ENCODE results near the gene CORO2A. TPM values are rescaled to one million over a fixed set of nuclear protein-coding genes. Genes with fewer than 3 reads are reported as not detected.
A peak's percentile ranks its signal among the peaks of the same experiment; 100 is the strongest.

The CORO2A gene
- total and polyA plus RNA-seq, 10 donors: 1.3 to 11.0 (median 6.1) TPM

- H3K27ac ChIP-seq: peak overlapping the region; percentile 1 to 92 (median 83)
- intact Hi-C loops (cut with DNase I; ENCODE audit: low total_unique reads): no loop called here
- TF ChIP-seq POLR2A (IDR thresholded peaks at IDR 0.05) (no peak), POLR2AphosphoS5 (IDR thresholded peaks at IDR 0.05) (no peak), CTCF (IDR thresholded peaks at IDR 0.05 in 8 of 11, conservative IDR thresholded peaks at IDR 0.05 in 3 of 11) (no peak)
- no peak for DNase-seq
- WGBS, 5 donors: 37 to 50% (median 44%) methylated on average over 5 of the region's 5 CpGs
- no peaks in the 10 kb centered on the region for H3K9me3 ChIP-seq
- H3K36me3 ChIP-seq: peaks cover 0 to 55% (median 15%) of the 10 kb centered on the region in 6 donors
- H3K27me3 ChIP-seq (replicated peaks in 1 of 7): no peaks in the 10 kb centered on the region
- H3K4me1 ChIP-seq: peaks cover 50 to 83% (median 67%) of the 10 kb centered on the region in 6 donors
- no peak overlapping the region for H3K4me3 ChIP-seq
Measured at GRCh38 chr9:98099898-98100297, 92.5 kb downstream of the CORO2A start.

- no peaks in the 10 kb centered on the region for H3K27me3 ChIP-seq (replicated peaks in 1 of 7)
- H3K9me3 ChIP-seq: no peaks in the 10 kb centered on the region
- 81 to 93% (median 91%) methylated on average over 2 of the region's 2 CpGs for WGBS, 5 donors
- H3K4me1 ChIP-seq: peaks cover 45 to 77% (median 61%) of the 10 kb centered on the region in 6 donors
- H3K36me3 ChIP-seq: peaks cover 0 to 57% (median 19%) of the 10 kb centered on the region in 6 donors
- no peak for TF ChIP-seq CTCF (IDR thresholded peaks at IDR 0.05 in 8 of 11, conservative IDR thresholded peaks at IDR 0.05 in 3 of 11)
- TF ChIP-seq POLR2A (IDR thresholded peaks at IDR 0.05): no peak
- TF ChIP-seq POLR2AphosphoS5 (IDR thresholded peaks at IDR 0.05): no peak
- intact Hi-C loops (cut with DNase I; ENCODE audit: low total_unique reads): no loop called here
- no peak for DNase-seq
- H3K27ac ChIP-seq: peak overlapping the region; percentile 1 to 92 (median 83)
- H3K4me3 ChIP-seq: no peak overlapping the region
Measured at GRCh38 chr9:98099346-98099745, 93.1 kb downstream of the CORO2A start.

GRCh38 chr9:98097836-98098235 is 94.6 kb downstream of the CORO2A start:
- intact Hi-C loops (cut with DNase I; ENCODE audit: low total_unique reads): no loop called here
- Histone ChIP-seq H3K4me3 (no peak overlapping the region), H3K36me3 (peaks cover 0 to 72% (median 24%) of the 10 kb centered on the region in 6 donors), H3K9me3 (no peaks in the 10 kb centered on the region), H3K4me1 (peaks cover 30 to 67% (median 46%) of the 10 kb centered on the region in 6 donors), H3K27ac (peak overlapping the region in 3 of 8 donors; percentile 43 to 92 (median 87)), H3K27me3 (replicated peaks in 1 of 7) (no peaks in the 10 kb centered on the region)
- DNase-seq: no peak
- WGBS, 5 donors: 63 to 72% (median 68%) methylated on average over 4 of the region's 4 CpGs
- no peak for TF ChIP-seq CTCF (IDR thresholded peaks at IDR 0.05 in 8 of 11, conservative IDR thresholded peaks at IDR 0.05 in 3 of 11)
- no peak for TF ChIP-seq POLR2A (IDR thresholded peaks at IDR 0.05)
- no peak for TF ChIP-seq POLR2AphosphoS5 (IDR thresholded peaks at IDR 0.05)

- Histone ChIP-seq H3K4me1 (peaks cover 16 to 61% (median 30%) of the 10 kb centered on the region in 6 donors), H3K9me3 (no peaks in the 10 kb centered on the region), H3K27ac (no peak overlapping the region), H3K4me3 (no peak overlapping the region), H3K36me3 (peaks cover 0 to 88% (median 24%) of the 10 kb centered on the region in 6 donors), H3K27me3 (replicated peaks in 1 of 7) (no peaks in the 10 kb centered on the region)
- WGBS, 5 donors: 95 to 99% (median 97%) methylated on average over 5 of the region's 5 CpGs
- intact Hi-C loops (cut with DNase I; ENCODE audit: low total_unique reads): no loop called here
- no peak for DNase-seq
- TF ChIP-seq CTCF (IDR thresholded peaks at IDR 0.05 in 8 of 11, conservative IDR thresholded peaks at IDR 0.05 in 3 of 11): no peak
- no peak for TF ChIP-seq POLR2AphosphoS5 (IDR thresholded peaks at IDR 0.05)
Measured at GRCh38 chr9:98096091-98096490, 96.3 kb downstream of the CORO2A start.

Data from spleen (tissue), 11 donors.